Stimulated activated CD4-positive, alpha-beta T cell treated with anti-CD3 and anti-CD28 coated beads, Interleukin-2, amount 100 ng/mL, for 48 hours (primary cell): Measurements from ENCODE around the gene ITPRID2.
"Not testable (repeated sequence)": the region's sequence is repeated elsewhere in the genome, so short reads cannot be mapped to it uniquely, and the experiment has no call there.

ENCODE experiments used
- DNase-seq, 2 donors: peaks; one replicate each; pipeline ENCODE4 v3.0.0-alpha.2; 2020

The ITPRID2 gene

GRCh38 chr2:181961167-181961566 is 69.6 kb downstream of the ITPRID2 start:
- DNase-seq, result not testable (repeated sequence)

DNA sequence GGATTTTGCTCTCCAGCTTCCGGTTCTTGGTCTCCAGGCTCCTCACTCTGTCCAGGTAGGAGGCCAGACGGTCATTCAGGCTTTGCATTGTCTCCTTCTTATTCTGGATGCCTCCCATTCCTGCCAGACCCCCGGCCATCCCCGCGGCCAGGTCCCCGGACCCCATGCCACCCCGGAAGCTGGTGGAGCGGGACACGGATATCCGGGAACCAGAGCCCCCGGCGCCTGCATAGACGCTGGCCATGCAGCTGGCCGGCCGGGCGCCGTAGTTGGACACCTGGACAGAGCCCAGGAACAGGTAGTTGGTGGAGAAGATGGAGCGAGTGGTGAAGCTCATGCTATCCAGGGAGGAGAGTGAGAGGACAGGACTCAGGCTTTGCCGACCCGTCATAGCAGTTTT is 70.6 kb downstream of the ITPRID2 start:
- no peak for DNase-seq

DNA sequence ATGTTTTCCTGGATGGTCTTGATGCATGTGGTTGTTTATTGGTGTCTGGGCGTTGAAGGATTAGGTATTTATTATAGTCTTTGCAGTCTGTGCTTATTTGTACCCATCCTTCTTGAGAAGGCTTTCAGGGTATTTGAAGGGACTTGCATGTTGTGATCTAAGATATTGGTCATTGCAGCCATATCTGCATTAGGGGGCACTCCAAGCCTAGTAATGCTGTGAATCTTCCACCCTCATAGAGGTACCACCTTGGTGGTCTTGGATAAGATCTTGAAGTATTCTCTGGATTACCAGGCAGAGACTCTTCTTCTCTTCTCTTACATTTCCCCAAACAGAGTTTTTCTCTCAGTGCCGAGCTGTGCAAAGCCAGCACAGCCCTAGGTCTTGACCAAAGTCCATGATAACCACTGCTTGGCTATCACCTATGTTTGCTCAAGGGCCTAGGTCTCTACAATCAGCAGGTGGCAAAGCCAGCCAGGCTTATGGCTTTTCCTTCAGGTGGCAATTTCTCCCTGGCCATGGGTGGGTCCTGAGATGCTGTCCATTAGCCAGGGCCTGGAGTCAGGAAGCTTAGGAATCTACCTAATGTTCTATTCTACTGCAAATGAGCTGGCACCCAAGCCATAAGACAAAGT is 78.7 kb downstream of the ITPRID2 start:
- DNase-seq, result no peak

DNA sequence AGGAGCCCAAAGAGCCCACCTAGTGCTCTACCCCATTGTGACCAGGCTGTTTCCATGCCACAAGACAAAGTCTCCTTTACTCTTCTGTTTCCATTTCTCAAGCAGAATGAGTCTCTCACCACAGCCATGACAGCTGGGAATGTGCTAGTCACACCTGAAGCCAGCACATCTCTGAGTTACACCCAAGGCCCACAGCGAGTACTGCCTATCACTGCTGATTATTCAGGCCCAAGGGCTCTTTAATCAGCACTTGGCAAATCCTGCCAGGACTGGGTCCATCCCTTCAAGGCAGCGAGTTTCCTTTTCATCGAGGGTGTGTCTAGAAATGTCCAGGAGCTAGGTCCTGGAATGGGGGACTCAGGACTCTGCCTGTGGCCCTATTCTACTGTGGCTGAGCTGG is 79.5 kb downstream of the ITPRID2 start:
- DNase-seq, result no peak

- DNase-seq, result no peak
Measured at GRCh38 chr2:181972431-181973170, 81.1 kb downstream of the ITPRID2 start.

DNA sequence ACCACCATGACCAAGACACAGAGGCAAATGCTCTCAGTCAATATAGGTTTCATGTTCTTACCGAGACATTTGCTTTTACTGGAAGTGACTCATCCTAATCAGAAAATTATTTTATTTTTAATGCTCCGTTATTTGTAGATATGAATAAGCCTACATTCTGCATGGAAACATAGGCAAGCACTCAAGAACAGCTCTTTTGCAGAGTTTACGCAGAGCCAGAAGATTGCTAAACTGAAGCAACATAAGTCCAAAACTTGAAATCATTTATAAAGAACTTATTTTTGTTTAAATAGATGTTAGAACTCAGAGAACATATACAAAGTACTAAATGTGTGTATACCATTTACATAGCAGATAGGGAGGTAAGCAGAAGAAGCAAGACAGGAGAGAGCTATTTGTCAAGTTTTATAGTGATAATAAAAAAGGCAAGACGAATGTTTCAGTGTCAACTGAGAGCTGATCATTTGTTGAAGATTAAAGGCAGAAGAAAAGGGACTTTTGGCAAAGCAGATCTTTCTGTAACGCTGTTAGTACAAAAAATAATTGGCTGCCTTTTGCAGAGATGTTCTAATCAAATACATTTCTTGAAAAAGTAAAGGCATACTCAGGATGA is 81.7 kb downstream of the ITPRID2 start:
- no peak for DNase-seq

DNA sequence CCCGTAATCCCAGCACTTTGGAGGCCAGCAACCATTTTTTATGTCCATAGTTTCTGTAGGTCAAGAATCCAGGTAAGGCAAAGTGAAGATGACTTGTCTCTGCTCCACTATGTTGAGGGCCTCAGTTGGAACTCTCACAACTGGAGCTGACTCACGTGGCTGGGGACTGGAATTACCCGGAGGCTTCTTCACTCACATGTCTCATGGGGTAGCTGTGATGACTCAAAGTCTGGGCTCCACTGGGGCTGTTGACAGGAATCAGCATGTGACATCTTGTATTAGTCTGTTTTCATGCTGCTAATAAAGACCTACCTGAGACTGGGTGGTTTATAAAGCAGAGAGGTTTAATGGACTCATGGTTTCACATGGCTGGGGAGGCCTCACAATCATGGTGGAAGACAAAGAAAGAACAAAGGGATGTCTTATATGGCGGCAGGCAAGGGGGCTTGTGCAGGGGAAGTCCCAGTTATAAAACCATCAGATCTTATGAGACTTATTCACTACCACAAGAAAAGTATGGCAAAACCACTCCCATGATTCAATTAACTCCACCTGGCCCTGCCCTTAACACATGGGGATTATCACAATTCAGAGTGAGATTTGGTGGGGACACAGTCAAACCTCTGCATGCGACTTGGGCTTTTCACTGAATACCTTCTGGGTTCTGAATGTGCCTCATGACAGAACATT is 86.3 kb downstream of the ITPRID2 start:
- DNase-seq, result no peak

DNA sequence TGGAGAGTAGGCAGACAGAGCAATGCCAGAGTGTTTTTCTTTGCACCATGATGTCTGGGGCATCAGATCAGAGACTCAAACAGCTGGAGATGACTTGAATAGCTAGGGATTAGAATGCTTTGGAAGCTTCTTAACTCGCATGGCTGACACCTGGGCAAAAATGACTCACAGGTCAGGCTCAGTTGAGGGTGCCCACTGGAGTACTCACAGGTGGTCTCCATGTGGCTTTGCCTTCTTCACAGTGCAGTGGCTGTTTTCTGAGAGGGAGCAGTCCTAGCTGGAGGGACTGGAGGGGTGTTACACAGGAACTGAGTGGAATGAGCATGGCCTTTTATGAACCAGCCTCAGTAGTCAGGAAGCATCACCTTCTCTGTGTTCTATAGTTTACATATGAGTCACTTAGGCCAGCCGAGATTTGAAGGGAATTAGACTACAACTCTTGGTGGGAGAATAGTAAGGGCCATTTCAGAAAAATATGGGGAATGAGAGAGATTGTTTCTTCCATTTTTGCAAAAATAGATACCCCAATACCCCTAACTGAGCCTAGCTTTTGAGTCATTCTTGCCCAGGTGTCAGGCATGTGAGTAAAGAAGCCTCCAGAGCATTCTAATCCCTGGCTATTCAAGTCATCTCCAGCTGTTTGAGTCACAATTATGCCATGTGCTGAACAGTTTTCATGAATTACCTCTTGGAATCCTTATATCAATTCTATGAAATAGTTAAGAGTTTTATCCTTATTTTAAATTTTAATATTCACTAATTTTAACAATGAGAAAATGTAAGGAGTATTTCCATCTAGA is 87.0 kb downstream of the ITPRID2 start:
- no peak for DNase-seq
